WTC11 (cell line): ENCODE measurements around the gene VPS25. TPM values are rescaled to one million over a fixed set of nuclear protein-coding genes. Genes with fewer than 3 reads are reported as not detected.

Experiments
- ATAC-seq: fragments of 200-7000 bp; cut with Tn5 transposase; 2 replicates; pipeline ENCODE4 v1.10.0; 2021; ENCODE audit warnings: mild to moderate bottlenecking, moderate library complexity
- CTCF ChIA-PET: fragments of 300-600 bp; sonication (Branson Sonifier 250); formaldehyde crosslinking; loops from one replicate; lab custom pipeline; 2021; ENCODE audit warnings: antibody characterized with exemption; lab: Charles Lee
- POLR2A ChIA-PET: fragments of 350-600 bp; sonication (Branson Sonifier 250); formaldehyde crosslinking; loops from one replicate; lab custom pipeline; 2021; ENCODE audit warnings: antibody characterized with exemption; lab: Charles Lee
- DNase-seq: peaks from one replicate; pipeline ENCODE4 v3.0.0; 2021; ENCODE audit warnings: low spot score
- H3K27ac Mint-ChIP-seq: 2 replicates; pipeline ENCODE4 v1.8.0; 2021; ENCODE audit warnings: mixed read lengths
- H3K27me3 Mint-ChIP-seq: 2 replicates; pipeline ENCODE4 v1.8.0; 2021; ENCODE audit warnings: low read depth, mild to moderate bottlenecking, moderate library complexity, mixed read lengths
- H3K36me3 Mint-ChIP-seq: 2 replicates; pipeline ENCODE4 v1.8.0; 2021; ENCODE audit warnings: mixed read lengths
- H3K4me1 Mint-ChIP-seq: 2 replicates; pipeline ENCODE4 v1.8.0; 2022; ENCODE audit warnings: mixed read lengths
- H3K4me3 Mint-ChIP-seq: 2 replicates; pipeline ENCODE4 v1.8.0; 2021; ENCODE audit warnings: mild to moderate bottlenecking, moderate library complexity, mixed read lengths
- H3K9me3 Mint-ChIP-seq: 2 replicates; pipeline ENCODE4 v1.8.0; 2021; ENCODE audit warnings: mixed read lengths
- AR ChIP-seq: fragments of 250-450 bp; sonication (Bioruptor Pico); IDR thresholded peaks from 2 replicates; pipeline ENCODE4 v1.9.0; 2021; ENCODE audit warnings: mild to moderate bottlenecking
- CDX4 ChIP-seq: fragments of 250-450 bp; sonication (Bioruptor Pico); IDR thresholded peaks from 2 replicates; pipeline ENCODE4 v1.9.0; 2021; ENCODE audit warnings: moderate library complexity, mild to moderate bottlenecking, inconsistent platforms, borderline replicate concordance
- CTCF ChIP-seq: fragments of 200-600 bp; IDR thresholded peaks from 2 replicates; pipeline ENCODE4 v1.8.0; 2022; ENCODE audit warnings: antibody characterized with exemption
- ELF4 ChIP-seq: sonication (generic); formaldehyde crosslinking; IDR thresholded peaks from 2 replicates; pipeline ENCODE4 v1.8.1; 2022; ENCODE audit warnings: low read depth, mild to moderate bottlenecking, moderate library complexity, missing genetic modification reagents
- ERG ChIP-seq: fragments of 250-450 bp; sonication (Bioruptor Pico); IDR thresholded peaks from 2 replicates; pipeline ENCODE4 v1.8.0; 2021; ENCODE audit warnings: mild to moderate bottlenecking
- ESRRA ChIP-seq: sonication (generic); formaldehyde crosslinking; IDR thresholded peaks from 2 replicates; pipeline ENCODE4 v1.8.1; 2022; ENCODE audit warnings: mild to moderate bottlenecking, missing genetic modification reagents, borderline replicate concordance
- FOXK1 ChIP-seq: sonication (generic); formaldehyde crosslinking; IDR thresholded peaks from 2 replicates; pipeline ENCODE4 v1.8.0; 2022; ENCODE audit warnings: mild to moderate bottlenecking, moderate library complexity, missing genetic modification reagents
- FOXP1 ChIP-seq: sonication (generic); formaldehyde crosslinking; IDR thresholded peaks from 2 replicates; pipeline ENCODE4 v1.8.0; 2022; ENCODE audit warnings: missing genetic modification reagents, mild to moderate bottlenecking, moderate library complexity, borderline replicate concordance
- JAZF1 ChIP-seq: fragments of 250-450 bp; sonication (Bioruptor Pico); IDR thresholded peaks from 2 replicates; pipeline ENCODE4 v1.9.0; 2021; ENCODE audit warnings: moderate library complexity, mild to moderate bottlenecking, inconsistent platforms
- MAX ChIP-seq: sonication (generic); formaldehyde crosslinking; IDR thresholded peaks from 2 replicates; pipeline ENCODE4 v1.8.0; 2022; ENCODE audit warnings: mild to moderate bottlenecking, missing genetic modification reagents
- NFYB ChIP-seq: sonication (generic); formaldehyde crosslinking; conservative IDR thresholded peaks from 2 replicates; pipeline ENCODE4 v1.8.0; 2022; ENCODE audit warnings: low read depth, missing genetic modification reagents
- NR1H2 ChIP-seq: sonication (generic); formaldehyde crosslinking; IDR thresholded peaks from 2 replicates; pipeline ENCODE4 v1.9.0; 2021; ENCODE audit warnings: mild to moderate bottlenecking, moderate library complexity, missing genetic modification reagents
- PREB ChIP-seq: sonication (generic); formaldehyde crosslinking; IDR thresholded peaks from 2 replicates; pipeline ENCODE4 v1.8.1; 2022; ENCODE audit warnings: mild to moderate bottlenecking, missing genetic modification reagents, moderate library complexity, borderline replicate concordance
- STAT6 ChIP-seq: sonication (generic); formaldehyde crosslinking; conservative IDR thresholded peaks from 2 replicates; pipeline ENCODE4 v1.8.1; 2023; ENCODE audit warnings: mild to moderate bottlenecking, low read depth, missing genetic modification reagents, moderate library complexity
- total RNA-seq: library from RNA; stranded (reverse); gene quantifications from 3 replicates; pipeline ENCODE4 v1.2.3, GENCODE V29; 2021

The VPS25 gene
- total RNA-seq, 1 experiment from 2014 or later = 98.6 TPM

- TF ChIP-seq ERG (CRISPR knock-in tag) (no peak), NFYB (CRISPR knock-in tag) (no peak), JAZF1 (CRISPR knock-in tag) (no peak), ELF4 (CRISPR knock-in tag) (no peak)
Observed at GRCh38 chr17:42817866-42818265, 44.6 kb downstream of the VPS25 start (continued).

GRCh38 chr17:42818379-42818778, 45.1 kb downstream of the VPS25 start:
- ATAC-seq (no peak), DNase-seq (no peak)
- H3K27me3 Mint-ChIP-seq = no peaks in the 10 kb centered on the region
- H3K4me3 Mint-ChIP-seq = no peak overlapping the region
- H3K27ac Mint-ChIP-seq = no peak overlapping the region
- TF ChIP-seq ESRRA (CRISPR knock-in tag) (no peak), MAX (CRISPR knock-in tag) (no peak), STAT6 (CRISPR knock-in tag) (no peak), FOXK1 (CRISPR knock-in tag) (no peak), FOXP1 (no peak), AR (CRISPR knock-in tag) (no peak), NFYB (CRISPR knock-in tag) (no peak), CDX4 (no peak), NR1H2 (CRISPR knock-in tag) (no peak)
- ChIA-PET CTCF (interaction anchor here (0.9 kb wide), 1 partner anchor 110 kb away, joined by 3 read pairs; no protein-coding TSS in a partner anchor), POLR2A (no interaction called here)
- no peaks in the 10 kb centered on the region for H3K9me3 Mint-ChIP-seq
- peaks cover 2% of the 10 kb centered on the region for H3K4me1 Mint-ChIP-seq
- H3K36me3 Mint-ChIP-seq = peaks cover 61% of the 10 kb centered on the region

- ChIA-PET CTCF (interaction anchor here (0.6 to 3.0 kb wide), 28 partner anchors 10 to 811 kb away, joined by 3 to 12 read pairs (median 4); partner anchors contain the start of genes AOC2, CNTD1, COA3 and PSMC3IP), POLR2A (no interaction called here)
- peaks cover 7% of the 10 kb centered on the region for H3K4me1 Mint-ChIP-seq
- H3K4me3 Mint-ChIP-seq = no peak overlapping the region
- peaks cover 49% of the 10 kb centered on the region for H3K36me3 Mint-ChIP-seq
- H3K27ac Mint-ChIP-seq = peak overlapping the region; percentile 71
- TF ChIP-seq PREB (CRISPR knock-in tag) (no peak), CTCF (peak; percentile 72)
- peak; percentile 84 for DNase-seq
- no peaks in the 10 kb centered on the region for H3K27me3 Mint-ChIP-seq
- ATAC-seq = peak; percentile 39
- no peaks in the 10 kb centered on the region for H3K9me3 Mint-ChIP-seq
Observed at GRCh38 chr17:42819939-42820535, 46.8 kb downstream of the VPS25 start.
